Uterus (tissue), 2 donors: ENCODE measurements around the gene ZDHHC23.

Source experiments
- POLR2A ChIP-seq, 2 donors: fragments of 450-650 bp; IDR thresholded peaks; one replicate each; pipeline ENCODE4 v1.6.1; 2016; ENCODE audit warnings: antibody characterized with exemption in 2 of 2, mild to moderate bottlenecking in 1 of 2, moderate library complexity in 1 of 2
- TF ChIP-seq, protein P1 (sequence below), 4 experiments: fragments of 200-600 bp in 2 of 4; fragments of 450-650 bp in 2 of 4; sonication (generic) in 2 of 4; IDR thresholded peaks; one replicate each; pipeline ENCODE4 v1.5.1; 2016 to 2019; ENCODE audit warnings: antibody characterized with exemption in 4 of 4, mild to moderate bottlenecking in 2 of 4, moderate library complexity in 1 of 4

- TF ChIP-seq, protein P1, sequence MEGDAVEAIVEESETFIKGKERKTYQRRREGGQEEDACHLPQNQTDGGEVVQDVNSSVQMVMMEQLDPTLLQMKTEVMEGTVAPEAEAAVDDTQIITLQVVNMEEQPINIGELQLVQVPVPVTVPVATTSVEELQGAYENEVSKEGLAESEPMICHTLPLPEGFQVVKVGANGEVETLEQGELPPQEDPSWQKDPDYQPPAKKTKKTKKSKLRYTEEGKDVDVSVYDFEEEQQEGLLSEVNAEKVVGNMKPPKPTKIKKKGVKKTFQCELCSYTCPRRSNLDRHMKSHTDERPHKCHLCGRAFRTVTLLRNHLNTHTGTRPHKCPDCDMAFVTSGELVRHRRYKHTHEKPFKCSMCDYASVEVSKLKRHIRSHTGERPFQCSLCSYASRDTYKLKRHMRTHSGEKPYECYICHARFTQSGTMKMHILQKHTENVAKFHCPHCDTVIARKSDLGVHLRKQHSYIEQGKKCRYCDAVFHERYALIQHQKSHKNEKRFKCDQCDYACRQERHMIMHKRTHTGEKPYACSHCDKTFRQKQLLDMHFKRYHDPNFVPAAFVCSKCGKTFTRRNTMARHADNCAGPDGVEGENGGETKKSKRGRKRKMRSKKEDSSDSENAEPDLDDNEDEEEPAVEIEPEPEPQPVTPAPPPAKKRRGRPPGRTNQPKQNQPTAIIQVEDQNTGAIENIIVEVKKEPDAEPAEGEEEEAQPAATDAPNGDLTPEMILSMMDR (IDR thresholded peaks at IDR 0.05), result no peak
- TF ChIP-seq POLR2A (IDR thresholded peaks at IDR 0.05), result no peak
Observed at GRCh38 chr3:113914646-113915045, 33.2 kb upstream of the ZDHHC23 start.
